OCI-LY7 (cell line): ENCODE measurements around the gene TMEM80. TPM values are rescaled to one million over a fixed set of nuclear protein-coding genes. Genes with fewer than 3 reads are reported as not detected.

Experiments used
- BruUV-seq: library from RNA; stranded (reverse); fragments of 400-500 nt; replicated peaks from 2 replicates; lab custom pipeline; 2021; lab: Mats Ljungman, UMichigan
- CTCF ChIA-PET: fragments of 300-600 bp; sonication (Branson Sonifier 250); formaldehyde crosslinking; loops from one replicate; lab custom pipeline; 2022; ENCODE audit warnings: antibody characterized with exemption; ENCODE audit not compliant: unreplicated experiment; lab: Charles Lee
- POLR2A ChIA-PET: fragments of 300-600 bp; sonication (Branson Sonifier 250); formaldehyde crosslinking; loops from one replicate; lab custom pipeline; 2022; ENCODE audit warnings: antibody characterized with exemption; lab: Charles Lee
- DNase-seq: peaks from one replicate; pipeline ENCODE4 v3.0.0-alpha.2; 2015; ENCODE audit warnings: low spot score
- H2AFZ ChIP-seq: fragments of 200-600 bp; sonication (generic), shearing (Covaris generic); 2 replicates; pipeline ENCODE4 v1.6.1; 2014; ENCODE audit warnings: mild to moderate bottlenecking, antibody characterized with exemption, low read length, moderate library complexity
- H3K27ac ChIP-seq: fragments of 200-600 bp; sonication (generic); 2 replicates; pipeline ENCODE4 v1.5.1; 2014; ENCODE audit warnings: mixed run types, low read depth, mild to moderate bottlenecking, moderate library complexity, low read length, inconsistent platforms; ENCODE audit not compliant: poor library complexity, severe bottlenecking
- H3K36me3 ChIP-seq: fragments of 200-600 bp; sonication (generic); 2 replicates; pipeline ENCODE4 v1.6.1; 2014; ENCODE audit warnings: mild to moderate bottlenecking, antibody characterized with exemption, low read length, moderate library complexity, mixed read lengths; ENCODE audit not compliant: insufficient read depth
- H3K4me1 ChIP-seq: fragments of 200-600 bp; sonication (generic); 2 replicates; pipeline ENCODE4 v1.5.1; 2014; ENCODE audit warnings: mild to moderate bottlenecking, low read length; ENCODE audit not compliant: insufficient read depth, poor library complexity, severe bottlenecking
- H3K4me2 ChIP-seq: fragments of 200-600 bp; sonication (generic); 2 replicates; pipeline ENCODE4 v1.6.1; 2014; ENCODE audit warnings: mild to moderate bottlenecking, low read length
- H3K4me3 ChIP-seq: fragments of 200-600 bp; sonication (generic); 2 replicates; pipeline ENCODE4 v1.5.1; 2014; ENCODE audit warnings: mild to moderate bottlenecking, low read depth, low read length; ENCODE audit not compliant: poor library complexity, severe bottlenecking
- H3K79me2 ChIP-seq: fragments of 200-600 bp; sonication (generic); 2 replicates; pipeline ENCODE4 v1.6.1; 2016; ENCODE audit warnings: low read depth, mild to moderate bottlenecking, low read length, moderate library complexity, mixed read lengths; ENCODE audit not compliant: insufficient read depth
- H3K9me2 ChIP-seq: fragments of 200-600 bp; sonication (generic); 2 replicates; pipeline ENCODE4 v1.6.1; 2016; ENCODE audit warnings: mild to moderate bottlenecking, low read length, mixed read lengths; ENCODE audit not compliant: insufficient read depth
- H3K9me3 ChIP-seq: fragments of 200-600 bp; sonication (generic); 2 replicates; pipeline ENCODE4 v1.6.1; 2014; ENCODE audit warnings: mild to moderate bottlenecking, mixed run types, low read length, mixed read lengths
- H4K20me1 ChIP-seq: fragments of 200-600 bp; sonication (generic); 2 replicates; pipeline ENCODE4 v1.6.1; 2014; ENCODE audit warnings: mild to moderate bottlenecking, antibody characterized with exemption, low read length, moderate library complexity, mixed read lengths; ENCODE audit not compliant: insufficient read depth
- EZH2phosphoT487 ChIP-seq: fragments of 200-600 bp; sonication (generic); IDR thresholded peaks from 2 replicates; pipeline ENCODE4 v1.6.1; 2018; ENCODE audit warnings: low read depth, borderline replicate concordance, mild to moderate bottlenecking, mixed run types, antibody characterized with exemption, low read length, moderate library complexity, mixed read lengths
- intact Hi-C: fragments of 100-400 bp; cut with micrococcal nuclease; formaldehyde crosslinking; loops from one replicate; pipeline ENCODE4 v1.10.0; 2022; ENCODE audit not compliant: unreplicated experiment
- total RNA-seq, 2 experiments: library from RNA; depleted of rRNA in 1 of 2; stranded (reverse); fragments of >200 nt in 1 of 2; shearing (Covaris generic) in 1 of 2; gene quantifications; 2 replicates each; pipeline ENCODE4 v1.2.3, GENCODE V29; 2014 to 2022
- TF ChIP-seq, protein P1 (sequence below): fragments of 200-600 bp; sonication (generic); conservative IDR thresholded peaks from 2 replicates; pipeline ENCODE4 v1.5.1; 2014; ENCODE audit warnings: mild to moderate bottlenecking, antibody characterized with exemption, low read length, moderate library complexity, mixed read lengths

Gene TMEM80
- total RNA-seq, 2 experiments from 2014 or later = 52.7 to 52.8 TPM

DNA sequence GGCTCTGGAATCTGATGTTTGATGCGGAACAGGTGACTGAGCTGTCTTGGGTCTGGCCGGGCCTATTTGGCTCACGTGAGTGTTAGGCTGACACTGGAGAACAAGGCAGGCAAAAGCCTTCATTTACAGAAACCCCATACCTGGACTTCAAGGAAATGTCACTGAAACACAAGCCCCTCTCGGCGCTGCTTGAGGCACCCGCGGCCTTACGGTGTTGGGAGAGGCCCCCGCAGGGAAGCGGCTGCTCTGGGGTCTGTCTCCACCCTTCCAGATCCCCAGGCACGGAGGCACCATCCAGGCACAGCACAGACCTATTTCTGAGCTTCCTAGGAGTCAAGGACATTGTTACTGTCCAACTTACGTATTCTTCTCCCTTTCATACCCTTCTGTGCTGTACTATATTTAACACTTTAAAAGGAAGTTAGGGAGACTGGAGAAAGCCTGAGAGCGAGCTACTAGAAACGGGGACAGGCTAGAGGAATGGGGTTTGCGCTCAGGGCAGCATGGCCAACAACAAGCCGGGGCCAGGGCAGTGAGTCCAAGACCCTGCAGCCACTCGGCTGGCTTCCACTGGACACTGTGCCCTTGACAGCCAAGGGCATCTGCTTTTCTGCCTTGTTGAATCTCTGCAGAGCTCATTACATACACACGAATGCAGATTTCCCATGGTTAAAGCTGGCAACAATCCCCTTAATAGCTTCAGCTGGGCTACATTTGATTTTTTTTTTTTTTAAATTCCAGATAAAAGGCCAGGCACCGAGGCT lies 34.8 kb upstream of the TMEM80 start:
- Histone ChIP-seq H3K36me3 (peaks cover 61% of the 10 kb centered on the region; the same call in 1 of the 2 replicates), H3K4me3 (no peak overlapping the region), H3K4me2 (no peak overlapping the region), H3K9me3 (no peaks in the 10 kb centered on the region), H3K4me1 (peaks cover 9% of the 10 kb centered on the region), H3K27ac (no peak overlapping the region), H3K9me2 (no peaks in the 10 kb centered on the region), H2AFZ (no peak overlapping the region), H4K20me1 (no peaks in the 10 kb centered on the region), H3K79me2 (no peaks in the 10 kb centered on the region)
- no TSS peak for BruUV-seq
- no peak for TF ChIP-seq EZH2phosphoT487
- TF ChIP-seq, protein P1, sequence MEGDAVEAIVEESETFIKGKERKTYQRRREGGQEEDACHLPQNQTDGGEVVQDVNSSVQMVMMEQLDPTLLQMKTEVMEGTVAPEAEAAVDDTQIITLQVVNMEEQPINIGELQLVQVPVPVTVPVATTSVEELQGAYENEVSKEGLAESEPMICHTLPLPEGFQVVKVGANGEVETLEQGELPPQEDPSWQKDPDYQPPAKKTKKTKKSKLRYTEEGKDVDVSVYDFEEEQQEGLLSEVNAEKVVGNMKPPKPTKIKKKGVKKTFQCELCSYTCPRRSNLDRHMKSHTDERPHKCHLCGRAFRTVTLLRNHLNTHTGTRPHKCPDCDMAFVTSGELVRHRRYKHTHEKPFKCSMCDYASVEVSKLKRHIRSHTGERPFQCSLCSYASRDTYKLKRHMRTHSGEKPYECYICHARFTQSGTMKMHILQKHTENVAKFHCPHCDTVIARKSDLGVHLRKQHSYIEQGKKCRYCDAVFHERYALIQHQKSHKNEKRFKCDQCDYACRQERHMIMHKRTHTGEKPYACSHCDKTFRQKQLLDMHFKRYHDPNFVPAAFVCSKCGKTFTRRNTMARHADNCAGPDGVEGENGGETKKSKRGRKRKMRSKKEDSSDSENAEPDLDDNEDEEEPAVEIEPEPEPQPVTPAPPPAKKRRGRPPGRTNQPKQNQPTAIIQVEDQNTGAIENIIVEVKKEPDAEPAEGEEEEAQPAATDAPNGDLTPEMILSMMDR = no peak
- intact Hi-C loops = no loop called here
- POLR2A ChIA-PET = no interaction called here
- DNase-seq = no peak
- CTCF ChIA-PET = interaction anchor here (0.5 kb wide), 1 partner anchor 116 kb away, joined by 3 read pairs; no protein-coding TSS in a partner anchor

DNA sequence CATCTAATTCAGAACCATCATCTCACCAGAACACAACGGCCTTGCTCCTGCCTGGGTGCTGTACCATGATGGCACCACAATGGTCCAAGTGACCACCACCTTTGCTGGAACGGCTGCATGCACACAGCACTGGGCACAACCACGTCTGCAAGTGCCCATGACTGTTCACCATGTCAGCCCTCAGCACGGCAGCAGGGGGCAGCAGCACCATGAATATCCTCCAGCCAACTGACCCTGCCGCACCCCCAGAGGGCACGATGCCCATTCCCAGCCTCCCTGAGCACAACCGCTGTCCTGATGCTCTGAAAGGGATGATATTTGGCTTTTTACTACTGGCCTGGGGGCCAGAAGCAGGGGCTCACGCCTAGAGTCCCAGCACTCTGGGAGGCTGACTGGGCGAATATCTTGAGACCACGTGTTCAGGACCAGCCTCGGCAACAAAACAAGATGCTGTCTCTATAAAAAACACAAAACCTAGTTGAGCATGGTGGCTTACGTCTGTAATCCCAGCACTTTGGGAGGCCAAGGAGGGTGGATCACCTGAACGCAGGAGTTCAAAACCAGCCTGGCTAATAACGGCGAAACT lies 32.8 kb upstream of the TMEM80 start:
- BruUV-seq = no TSS peak
- TF ChIP-seq, protein P1 = peak; percentile 82
- no peak for TF ChIP-seq EZH2phosphoT487
- intact Hi-C loops = loop anchor here (1.0 kb wide), 1 partner anchor 61 kb away; no protein-coding TSS in a partner anchor
- Histone ChIP-seq H3K9me2 (no peaks in the 10 kb centered on the region), H2AFZ (no peak overlapping the region), H3K27ac (no peak overlapping the region), H3K4me1 (peaks cover 9% of the 10 kb centered on the region), H3K4me2 (no peak overlapping the region), H4K20me1 (no peaks in the 10 kb centered on the region), H3K4me3 (no peak overlapping the region), H3K36me3 (peaks cover 67% of the 10 kb centered on the region), H3K79me2 (no peaks in the 10 kb centered on the region), H3K9me3 (no peaks in the 10 kb centered on the region)
- ChIA-PET POLR2A (no interaction called here), CTCF (no interaction called here)
- peak; percentile 53 for DNase-seq
